ENCODE data around the gene PRSS12. TPM values are rescaled to one million over a fixed set of nuclear protein-coding genes. Genes with fewer than 3 reads are reported as not detected.

The PRSS12 gene
- total and polyA plus RNA-seq, 9 donors = 0.35 to 5.9 (median 1.2) TPM

DNA sequence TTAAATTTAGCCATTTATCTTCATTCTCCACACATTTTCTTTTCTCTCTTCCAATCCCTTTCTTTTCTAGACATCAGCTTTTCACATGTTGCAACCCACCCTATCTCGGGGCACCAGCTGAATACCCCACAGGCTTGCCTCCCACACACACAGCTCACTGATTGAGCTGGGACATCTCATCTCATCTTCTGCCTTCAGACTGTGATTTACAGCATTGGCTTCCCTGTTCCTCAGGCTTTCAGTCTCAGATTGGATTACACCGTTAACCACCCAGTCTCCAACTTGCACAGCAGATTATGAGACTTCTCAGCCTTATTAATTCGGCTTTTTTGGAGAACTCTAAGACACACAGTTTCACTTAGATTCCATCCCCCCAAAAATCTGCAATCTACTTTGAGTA, 93.7 kb downstream of the PRSS12 start:
- 68 to 71% (median 70%) methylated on average over 3 of the region's 3 CpGs for WGBS, 3 donors
- Histone ChIP-seq H3K27me3 (no peaks in the 10 kb centered on the region), H3K4me3 (no peak overlapping the region), H3K4me1 (ENCODE audit: insufficient read depth) (no peaks in the 10 kb centered on the region), H3K9me3 (no peaks in the 10 kb centered on the region), H3K36me3 (no peaks in the 10 kb centered on the region), H3K27ac (no peak overlapping the region)
- TF ChIP-seq EP300 (IDR thresholded peaks at IDR 0.05) = no peak
- no peak for TF ChIP-seq POLR2A (IDR thresholded peaks at IDR 0.05)
- TF ChIP-seq, protein P1, sequence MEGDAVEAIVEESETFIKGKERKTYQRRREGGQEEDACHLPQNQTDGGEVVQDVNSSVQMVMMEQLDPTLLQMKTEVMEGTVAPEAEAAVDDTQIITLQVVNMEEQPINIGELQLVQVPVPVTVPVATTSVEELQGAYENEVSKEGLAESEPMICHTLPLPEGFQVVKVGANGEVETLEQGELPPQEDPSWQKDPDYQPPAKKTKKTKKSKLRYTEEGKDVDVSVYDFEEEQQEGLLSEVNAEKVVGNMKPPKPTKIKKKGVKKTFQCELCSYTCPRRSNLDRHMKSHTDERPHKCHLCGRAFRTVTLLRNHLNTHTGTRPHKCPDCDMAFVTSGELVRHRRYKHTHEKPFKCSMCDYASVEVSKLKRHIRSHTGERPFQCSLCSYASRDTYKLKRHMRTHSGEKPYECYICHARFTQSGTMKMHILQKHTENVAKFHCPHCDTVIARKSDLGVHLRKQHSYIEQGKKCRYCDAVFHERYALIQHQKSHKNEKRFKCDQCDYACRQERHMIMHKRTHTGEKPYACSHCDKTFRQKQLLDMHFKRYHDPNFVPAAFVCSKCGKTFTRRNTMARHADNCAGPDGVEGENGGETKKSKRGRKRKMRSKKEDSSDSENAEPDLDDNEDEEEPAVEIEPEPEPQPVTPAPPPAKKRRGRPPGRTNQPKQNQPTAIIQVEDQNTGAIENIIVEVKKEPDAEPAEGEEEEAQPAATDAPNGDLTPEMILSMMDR (IDR thresholded peaks at IDR 0.05) = no peak
- DNase-seq = no peak
- intact Hi-C loops (cut with DNase I) = no loop called here

GRCh38 chr4:118254368-118254767, 98.4 kb downstream of the PRSS12 start:
- Histone ChIP-seq H3K4me1 (ENCODE audit: insufficient read depth) (no peaks in the 10 kb centered on the region), H3K9me3 (no peaks in the 10 kb centered on the region), H3K27ac (no peak overlapping the region), H3K27me3 (no peaks in the 10 kb centered on the region), H3K36me3 (no peaks in the 10 kb centered on the region), H3K4me3 (no peak overlapping the region)
- intact Hi-C loops (cut with DNase I) = no loop called here
- DNase-seq = no peak
- TF ChIP-seq, protein P1 (IDR thresholded peaks at IDR 0.05) = no peak
- TF ChIP-seq EP300 (IDR thresholded peaks at IDR 0.05) (no peak), POLR2A (IDR thresholded peaks at IDR 0.05) (no peak)

- no peaks in the 10 kb centered on the region for H3K9me3 ChIP-seq
- H3K4me1 ChIP-seq (ENCODE audit: insufficient read depth) = no peaks in the 10 kb centered on the region
- H3K27me3 ChIP-seq = no peaks in the 10 kb centered on the region
- no peak overlapping the region for H3K4me3 ChIP-seq
- H3K36me3 ChIP-seq = no peaks in the 10 kb centered on the region
- TF ChIP-seq, protein P1 (IDR thresholded peaks at IDR 0.05) = no peak
- TF ChIP-seq POLR2A (IDR thresholded peaks at IDR 0.05) (no peak), EP300 (IDR thresholded peaks at IDR 0.05) (no peak)
- no peak for DNase-seq
- intact Hi-C loops (cut with DNase I) = no loop called here
- WGBS, 3 donors = 89 to 94% (median 89%) methylated on average over 3 of the region's 3 CpGs
- no peak overlapping the region for H3K27ac ChIP-seq
Measured at GRCh38 chr4:118249890-118250289, 102.9 kb downstream of the PRSS12 start.

GRCh38 chr4:118237531-118237930, 115.3 kb downstream of the PRSS12 start:
- intact Hi-C loops (cut with DNase I) = no loop called here
- TF ChIP-seq, protein P1 (IDR thresholded peaks at IDR 0.05) = no peak
- no peak for TF ChIP-seq POLR2A (IDR thresholded peaks at IDR 0.05)
- no peak for TF ChIP-seq EP300 (IDR thresholded peaks at IDR 0.05)
- WGBS, 3 donors = 85 to 96% (median 92%) methylated on average over 2 of the region's 2 CpGs

More at GRCh38 chr4:118237531-118237930, 115.3 kb downstream of the PRSS12 start:
- Histone ChIP-seq H3K27me3 (no peaks in the 10 kb centered on the region), H3K36me3 (no peaks in the 10 kb centered on the region), H3K4me1 (ENCODE audit: insufficient read depth) (no peaks in the 10 kb centered on the region), H3K9me3 (no peaks in the 10 kb centered on the region), H3K27ac (no peak overlapping the region), H3K4me3 (no peak overlapping the region)
- no peak for DNase-seq

Measured in ovary (tissue), 9 donors.